K562 (cell line): Measurements from ENCODE around the gene MFSD12. TPM values are rescaled to one million over a fixed set of nuclear protein-coding genes. Genes with fewer than 3 reads are reported as not detected.
A peak's percentile ranks its signal among the peaks of the same experiment; 100 is the strongest.

Experiments
- ARHGAP35 ChIP-seq: fragments of 450-650 bp; IDR thresholded peaks from 2 replicates; pipeline ENCODE4 v1.6.1; 2018; ENCODE audit not compliant: partially characterized antibody
- CBFA2T3 ChIP-seq: fragments of 450-650 bp; IDR thresholded peaks from 2 replicates; pipeline ENCODE4 v1.6.1; 2017
- E2F5 ChIP-seq: sonication (generic); formaldehyde crosslinking; IDR thresholded peaks from 2 replicates; pipeline ENCODE4 v1.8.0; 2022; ENCODE audit warnings: mild to moderate bottlenecking, missing genetic modification reagents
- ELF4 ChIP-seq: fragments of 450-650 bp; formaldehyde crosslinking; IDR thresholded peaks from 2 replicates; pipeline ENCODE4 v1.4.0; 2022; ENCODE audit warnings: missing genetic modification characterization
- EZH2 ChIP-seq: IDR thresholded peaks from 2 replicates; pipeline ENCODE4 v1.6.1; 2012; ENCODE audit warnings: low read depth, mild to moderate bottlenecking, inconsistent platforms, low read length, borderline replicate concordance
- GATA2 ChIP-seq: sonication (generic); formaldehyde crosslinking; IDR thresholded peaks from 2 replicates; pipeline ENCODE4 v1.4.0; 2020; ENCODE audit warnings: mild to moderate bottlenecking, missing genetic modification reagents
- GTF3C2 ChIP-seq: IDR thresholded peaks from 3 replicates; pipeline ENCODE4 v1.6.1; 2011; ENCODE audit warnings: borderline replicate concordance, mild to moderate bottlenecking, moderate library complexity; ENCODE audit not compliant: insufficient read length; ENCODE audit errors: extremely low read depth
- HMG20B ChIP-seq: fragments of 250-450 bp; sonication (Bioruptor Pico); IDR thresholded peaks from 2 replicates; pipeline ENCODE4 v1.5.0; 2021; ENCODE audit warnings: mild to moderate bottlenecking
- IRF9 ChIP-seq: fragments of 450-650 bp; IDR thresholded peaks from 2 replicates; pipeline ENCODE4 v1.6.1; 2016; ENCODE audit warnings: missing biosample characterization, missing genetic modification characterization
- KAT7 ChIP-seq: sonication (generic); formaldehyde crosslinking; IDR thresholded peaks from 2 replicates; pipeline ENCODE4 v1.8.0; 2022; ENCODE audit warnings: missing genetic modification reagents, mild to moderate bottlenecking, borderline replicate concordance
- KDM2B ChIP-seq: fragments of 250-450 bp; sonication (Bioruptor Pico); IDR thresholded peaks from 2 replicates; pipeline ENCODE4 v1.8.0; 2021; ENCODE audit warnings: mild to moderate bottlenecking, moderate library complexity
- POLR2H ChIP-seq: IDR thresholded peaks from 2 replicates; pipeline ENCODE4 v1.6.1; 2016; ENCODE audit warnings: missing genetic modification characterization, low read depth, mild to moderate bottlenecking, control low read depth, missing compliant biosample characterization, moderate library complexity
- TAL1 ChIP-seq: fragments of 450-650 bp; IDR thresholded peaks from 2 replicates; pipeline ENCODE4 v1.6.1; 2016; ENCODE audit warnings: mild to moderate bottlenecking
- TCFL5 ChIP-seq: fragments of 250-450 bp; sonication (Bioruptor Pico); conservative IDR thresholded peaks from 2 replicates; pipeline ENCODE4 v1.6.1; 2021; ENCODE audit warnings: mild to moderate bottlenecking, moderate library complexity, matching md5 sums
- ZNF12 ChIP-seq: sonication (generic); formaldehyde crosslinking; IDR thresholded peaks from 2 replicates; pipeline ENCODE4 v1.4.0; 2020; ENCODE audit warnings: mild to moderate bottlenecking, missing genetic modification reagents
- ZNF512 ChIP-seq: IDR thresholded peaks from 2 replicates; pipeline ENCODE4 v1.6.1; 2016; ENCODE audit warnings: missing genetic modification characterization, missing compliant biosample characterization
- ZNF766 ChIP-seq: fragments of 200-800 bp; sonication (Bioruptor generic); conservative IDR thresholded peaks from 2 replicates; pipeline ENCODE4 v1.6.1; 2016; ENCODE audit warnings: missing genetic modification characterization, missing compliant biosample characterization
- polyA plus RNA-seq, 8 experiments: library from polyadenylated mRNA; depleted of rRNA in 4 of 8; stranded (reverse) in 5 of 8; unstranded in 3 of 8; fragments of >200 nt; fragmentation: Nextera tagmentation in 2 of 8; fragmentation: Illumina TruSeq in 1 of 8; extraction: Ambion mirVana in 2 of 8; extraction: Trizol in 1 of 8; gene quantifications; 2 replicates each; pipeline versions ENCODE4 v1.2.1 to v1.2.3, GENCODE V29; 2011 to 2014; ENCODE audit warnings: inconsistent platforms in 1 of 8, missing spikeins in 1 of 8
- total RNA-seq, 7 experiments: library from RNA; depleted of rRNA in 6 of 7; stranded (reverse); fragments of >200 nt in 6 of 7; fragmentation: Illumina TruSeq in 2 of 7; extraction: Trizol in 2 of 7; gene quantifications; 2 replicates each; pipeline versions ENCODE4 v1.2.1 to v1.2.3, GENCODE V29; 2011 to 2021; ENCODE audit warnings: low replicate concordance in 1 of 7
- TF ChIP-seq, protein P1 (sequence below): fragments of 250-450 bp; sonication (Bioruptor Pico); IDR thresholded peaks from 2 replicates; pipeline ENCODE4 v1.8.0; 2021; ENCODE audit warnings: mild to moderate bottlenecking, moderate library complexity
- TF ChIP-seq, protein P2 (sequence below): fragments of 250-450 bp; sonication (Bioruptor Pico); IDR thresholded peaks from 2 replicates; pipeline ENCODE4 v1.5.1; 2021; ENCODE audit warnings: mild to moderate bottlenecking

MFSD12 gene
- total and polyA plus RNA-seq, 9 of the 15 experiments (the other 6 are each of a cell fraction or from before 2014, with no cell fraction given): 0.69 to 112 (median 31.8) TPM

- TF ChIP-seq, protein P1, sequence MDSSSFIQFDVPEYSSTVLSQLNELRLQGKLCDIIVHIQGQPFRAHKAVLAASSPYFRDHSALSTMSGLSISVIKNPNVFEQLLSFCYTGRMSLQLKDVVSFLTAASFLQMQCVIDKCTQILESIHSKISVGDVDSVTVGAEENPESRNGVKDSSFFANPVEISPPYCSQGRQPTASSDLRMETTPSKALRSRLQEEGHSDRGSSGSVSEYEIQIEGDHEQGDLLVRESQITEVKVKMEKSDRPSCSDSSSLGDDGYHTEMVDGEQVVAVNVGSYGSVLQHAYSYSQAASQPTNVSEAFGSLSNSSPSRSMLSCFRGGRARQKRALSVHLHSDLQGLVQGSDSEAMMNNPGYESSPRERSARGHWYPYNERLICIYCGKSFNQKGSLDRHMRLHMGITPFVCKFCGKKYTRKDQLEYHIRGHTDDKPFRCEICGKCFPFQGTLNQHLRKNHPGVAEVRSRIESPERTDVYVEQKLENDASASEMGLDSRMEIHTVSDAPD: no peak
- TF ChIP-seq EZH2 (no peak), TCFL5 (CRISPR knock-in tag) (no peak), TAL1 (no peak), CBFA2T3 (no peak), HMG20B (CRISPR knock-in tag) (no peak), ZNF512 (no peak), ELF4 (CRISPR knock-in tag) (peak; percentile 60; the same call in 1 of the 2 replicates), POLR2H (tag) (no peak), ZNF12 (CRISPR knock-in tag) (no peak), KAT7 (CRISPR knock-in tag) (no peak), IRF9 (tag) (no peak), KDM2B (CRISPR knock-in tag) (no peak), GTF3C2 (no peak), ZNF766 (CRISPR knock-in tag) (no peak), E2F5 (CRISPR knock-in tag) (no peak), GATA2 (peak; percentile 91), ARHGAP35 (no peak)
- TF ChIP-seq, protein P2, sequence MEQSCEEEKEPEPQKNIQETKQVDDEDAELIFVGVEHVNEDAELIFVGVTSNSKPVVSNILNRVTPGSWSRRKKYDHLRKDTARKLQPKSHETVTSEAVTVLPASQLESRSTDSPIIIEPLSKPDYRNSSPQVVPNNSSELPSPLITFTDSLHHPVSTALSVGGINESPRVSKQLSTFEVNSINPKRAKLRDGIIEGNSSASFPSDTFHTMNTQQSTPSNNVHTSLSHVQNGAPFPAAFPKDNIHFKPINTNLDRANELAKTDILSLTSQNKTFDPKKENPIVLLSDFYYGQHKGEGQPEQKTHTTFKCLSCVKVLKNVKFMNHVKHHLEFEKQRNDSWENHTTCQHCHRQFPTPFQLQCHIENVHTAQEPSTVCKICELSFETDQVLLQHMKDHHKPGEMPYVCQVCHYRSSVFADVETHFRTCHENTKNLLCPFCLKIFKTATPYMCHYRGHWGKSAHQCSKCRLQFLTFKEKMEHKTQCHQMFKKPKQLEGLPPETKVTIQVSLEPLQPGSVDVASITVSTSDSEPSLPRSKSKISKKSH (CRISPR knock-in tag): no peak
Observed at GRCh38 chr19:3505598-3506383, 51.6 kb downstream of the MFSD12 start, which contains the start of gene FZR1 (continued).
